HL-60 (cell line): ENCODE results near the gene ATP13A3.

ENCODE experiments used
- GABPA ChIP-seq: IDR thresholded peaks from 2 replicates; pipeline ENCODE4 v1.6.1; 2012; ENCODE audit warnings: low read depth
- POLR2AphosphoS5 ChIP-seq: IDR thresholded peaks from 2 replicates; pipeline ENCODE4 v1.6.1; 2012; ENCODE audit warnings: low read depth
- SPI1 ChIP-seq: IDR thresholded peaks from 2 replicates; pipeline ENCODE4 v1.6.1; 2012; ENCODE audit warnings: low read depth, mild to moderate bottlenecking, borderline replicate concordance
- TF ChIP-seq, protein P1 (sequence below): IDR thresholded peaks from one replicate; pipeline ENCODE4 v1.5.1; 2011; ENCODE audit warnings: low read length, control low read depth, inconsistent platforms; ENCODE audit not compliant: insufficient read depth
- TF ChIP-seq, protein P2 (sequence below): IDR thresholded peaks from 2 replicates; pipeline ENCODE4 v1.6.1; 2012; ENCODE audit warnings: low read depth; ENCODE audit not compliant: insufficient replicate concordance

DNA sequence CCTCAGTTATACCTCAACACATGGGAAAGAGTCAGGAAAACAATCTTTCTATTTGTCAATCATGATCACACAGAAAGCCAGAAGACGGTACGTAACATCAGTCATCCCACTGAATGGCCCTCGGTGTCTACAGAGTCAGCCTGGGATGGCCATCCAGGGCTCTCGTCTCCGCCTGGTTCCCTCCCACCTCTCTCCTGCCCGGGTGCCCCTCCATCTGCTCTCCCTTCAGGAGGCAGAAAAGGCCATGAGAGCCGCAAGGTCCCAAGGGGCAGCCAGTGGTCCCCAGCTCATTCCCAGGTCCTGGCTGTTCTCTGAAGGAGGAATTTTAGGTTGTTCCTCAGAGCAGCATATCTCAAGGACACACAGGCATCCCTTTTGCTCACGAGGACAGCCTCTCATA is 112.9 kb downstream of the ATP13A3 start:
- TF ChIP-seq, protein P1, sequence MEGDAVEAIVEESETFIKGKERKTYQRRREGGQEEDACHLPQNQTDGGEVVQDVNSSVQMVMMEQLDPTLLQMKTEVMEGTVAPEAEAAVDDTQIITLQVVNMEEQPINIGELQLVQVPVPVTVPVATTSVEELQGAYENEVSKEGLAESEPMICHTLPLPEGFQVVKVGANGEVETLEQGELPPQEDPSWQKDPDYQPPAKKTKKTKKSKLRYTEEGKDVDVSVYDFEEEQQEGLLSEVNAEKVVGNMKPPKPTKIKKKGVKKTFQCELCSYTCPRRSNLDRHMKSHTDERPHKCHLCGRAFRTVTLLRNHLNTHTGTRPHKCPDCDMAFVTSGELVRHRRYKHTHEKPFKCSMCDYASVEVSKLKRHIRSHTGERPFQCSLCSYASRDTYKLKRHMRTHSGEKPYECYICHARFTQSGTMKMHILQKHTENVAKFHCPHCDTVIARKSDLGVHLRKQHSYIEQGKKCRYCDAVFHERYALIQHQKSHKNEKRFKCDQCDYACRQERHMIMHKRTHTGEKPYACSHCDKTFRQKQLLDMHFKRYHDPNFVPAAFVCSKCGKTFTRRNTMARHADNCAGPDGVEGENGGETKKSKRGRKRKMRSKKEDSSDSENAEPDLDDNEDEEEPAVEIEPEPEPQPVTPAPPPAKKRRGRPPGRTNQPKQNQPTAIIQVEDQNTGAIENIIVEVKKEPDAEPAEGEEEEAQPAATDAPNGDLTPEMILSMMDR = no peak
- no peak for TF ChIP-seq POLR2AphosphoS5
- TF ChIP-seq, protein P2, sequence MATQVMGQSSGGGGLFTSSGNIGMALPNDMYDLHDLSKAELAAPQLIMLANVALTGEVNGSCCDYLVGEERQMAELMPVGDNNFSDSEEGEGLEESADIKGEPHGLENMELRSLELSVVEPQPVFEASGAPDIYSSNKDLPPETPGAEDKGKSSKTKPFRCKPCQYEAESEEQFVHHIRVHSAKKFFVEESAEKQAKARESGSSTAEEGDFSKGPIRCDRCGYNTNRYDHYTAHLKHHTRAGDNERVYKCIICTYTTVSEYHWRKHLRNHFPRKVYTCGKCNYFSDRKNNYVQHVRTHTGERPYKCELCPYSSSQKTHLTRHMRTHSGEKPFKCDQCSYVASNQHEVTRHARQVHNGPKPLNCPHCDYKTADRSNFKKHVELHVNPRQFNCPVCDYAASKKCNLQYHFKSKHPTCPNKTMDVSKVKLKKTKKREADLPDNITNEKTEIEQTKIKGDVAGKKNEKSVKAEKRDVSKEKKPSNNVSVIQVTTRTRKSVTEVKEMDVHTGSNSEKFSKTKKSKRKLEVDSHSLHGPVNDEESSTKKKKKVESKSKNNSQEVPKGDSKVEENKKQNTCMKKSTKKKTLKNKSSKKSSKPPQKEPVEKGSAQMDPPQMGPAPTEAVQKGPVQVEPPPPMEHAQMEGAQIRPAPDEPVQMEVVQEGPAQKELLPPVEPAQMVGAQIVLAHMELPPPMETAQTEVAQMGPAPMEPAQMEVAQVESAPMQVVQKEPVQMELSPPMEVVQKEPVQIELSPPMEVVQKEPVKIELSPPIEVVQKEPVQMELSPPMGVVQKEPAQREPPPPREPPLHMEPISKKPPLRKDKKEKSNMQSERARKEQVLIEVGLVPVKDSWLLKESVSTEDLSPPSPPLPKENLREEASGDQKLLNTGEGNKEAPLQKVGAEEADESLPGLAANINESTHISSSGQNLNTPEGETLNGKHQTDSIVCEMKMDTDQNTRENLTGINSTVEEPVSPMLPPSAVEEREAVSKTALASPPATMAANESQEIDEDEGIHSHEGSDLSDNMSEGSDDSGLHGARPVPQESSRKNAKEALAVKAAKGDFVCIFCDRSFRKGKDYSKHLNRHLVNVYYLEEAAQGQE = no peak
- TF ChIP-seq GABPA = no peak
- no peak for TF ChIP-seq SPI1
